GM18508 (cell line): Measurements from ENCODE around the gene PLXDC2.

Experiments
- ATAC-seq: cut with Tn5 transposase; IDR thresholded peaks from one replicate; pipeline ENCODE4 v1.9.1; 2021; ENCODE audit warnings: moderate number of reproducible peaks; ENCODE audit not compliant: insufficient read depth, unreplicated experiment

PLXDC2 gene

DNA sequence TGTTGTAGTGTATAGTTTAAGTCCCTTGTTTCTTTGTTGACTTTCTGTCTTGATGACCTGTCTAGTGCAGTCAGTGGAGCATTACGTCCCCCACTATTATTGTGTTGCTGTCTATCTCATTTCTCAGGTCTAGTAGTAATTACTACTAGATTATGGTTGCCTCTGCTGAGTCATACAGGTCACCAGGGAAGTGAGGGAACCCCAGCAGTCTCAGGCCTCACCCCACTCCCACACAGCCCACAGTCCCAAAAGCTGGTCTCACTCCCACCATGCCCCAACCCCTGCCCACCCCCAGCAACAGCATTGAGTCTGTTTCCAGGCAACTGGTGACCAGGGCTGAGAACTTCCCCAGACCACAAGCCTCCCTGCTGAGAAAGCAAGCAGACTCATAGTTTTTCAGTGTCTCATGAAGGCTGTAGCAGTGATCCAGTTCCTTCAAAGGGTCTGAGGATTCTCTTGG lies 88.0 kb downstream of the PLXDC2 start:
- ATAC-seq, result peak; percentile 78

DNA sequence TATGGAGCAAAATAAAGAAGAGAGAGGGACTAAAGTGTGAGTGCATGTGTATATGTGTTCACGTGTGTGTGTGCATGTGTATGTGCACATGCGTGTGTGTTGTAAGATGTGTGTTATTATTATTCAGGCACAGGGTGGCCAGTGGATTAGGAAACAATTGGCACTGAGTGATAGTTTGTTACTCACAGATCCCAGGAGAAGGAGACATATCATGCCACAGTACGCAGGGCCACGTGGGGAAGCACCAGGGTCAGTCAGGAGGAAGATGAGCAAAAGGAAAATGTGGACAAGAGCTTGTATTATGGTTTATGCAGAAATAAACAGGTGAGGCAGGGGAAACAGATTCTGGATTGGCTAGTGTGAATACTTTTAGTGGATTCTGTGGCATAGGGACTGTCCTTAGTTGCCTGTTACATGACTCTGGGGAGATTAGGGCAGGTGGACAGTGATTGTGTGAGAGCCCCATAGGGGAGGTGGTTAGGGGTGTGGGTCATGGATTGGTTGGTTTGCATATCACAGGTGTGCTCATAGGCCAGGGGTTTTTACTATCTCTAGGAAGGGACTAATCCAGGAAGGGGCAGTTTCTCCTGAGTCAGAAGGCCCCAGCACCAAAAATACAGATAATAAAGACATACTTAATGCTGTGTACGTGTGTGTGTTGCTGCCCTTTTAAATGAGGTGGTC lies 90.0 kb downstream of the PLXDC2 start:
- no peak for ATAC-seq

- no peak for ATAC-seq
Observed at GRCh38 chr10:19908991-19909696, 92.9 kb downstream of the PLXDC2 start.

GRCh38 chr10:19911886-19912285 lies 95.7 kb downstream of the PLXDC2 start:
- no peak for ATAC-seq

DNA sequence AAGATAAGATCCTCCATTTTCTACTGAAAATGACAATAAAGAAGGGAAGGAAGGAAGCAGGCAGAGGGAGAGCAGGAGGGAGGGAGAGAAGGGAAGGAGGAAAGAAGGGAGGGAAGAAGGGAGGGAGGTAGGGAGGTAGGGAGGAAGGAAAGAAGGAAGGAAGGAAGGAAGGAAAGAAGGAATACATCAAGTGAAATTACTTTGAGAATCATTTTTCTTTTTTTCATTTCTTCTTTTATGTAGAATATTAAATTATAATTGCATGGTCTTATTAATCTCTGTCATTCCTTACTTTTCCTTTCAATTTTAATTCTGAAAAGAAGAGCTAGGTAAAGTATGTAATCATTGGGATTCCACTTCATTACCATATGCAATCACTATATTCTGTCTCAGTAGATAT lies 97.8 kb downstream of the PLXDC2 start:
- no peak for ATAC-seq

- ATAC-seq, result no peak
Observed at GRCh38 chr10:19915125-19915524, 98.9 kb downstream of the PLXDC2 start.

DNA sequence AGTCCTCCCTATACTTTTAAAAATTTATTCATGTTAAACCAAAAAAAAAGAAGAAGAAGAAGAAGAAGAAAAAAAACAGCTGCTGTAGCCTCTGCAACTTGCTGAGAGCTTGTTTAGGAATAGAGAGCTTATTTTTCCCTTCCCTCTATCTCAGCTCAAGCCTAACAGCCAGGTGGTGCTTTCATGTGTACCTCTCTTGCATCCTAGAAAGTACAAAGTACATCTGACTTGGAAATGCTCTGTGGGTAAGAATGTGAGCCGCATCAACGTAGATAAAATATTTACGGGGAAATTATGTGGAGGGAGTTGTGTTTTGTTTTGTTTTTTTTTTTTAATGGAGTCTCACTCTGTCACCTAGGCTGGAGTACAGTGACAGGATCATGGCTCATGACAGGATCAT lies 99.6 kb downstream of the PLXDC2 start:
- ATAC-seq, result no peak

- ATAC-seq, result no peak
Observed at GRCh38 chr10:19917751-19918478, 101.7 kb downstream of the PLXDC2 start.

DNA sequence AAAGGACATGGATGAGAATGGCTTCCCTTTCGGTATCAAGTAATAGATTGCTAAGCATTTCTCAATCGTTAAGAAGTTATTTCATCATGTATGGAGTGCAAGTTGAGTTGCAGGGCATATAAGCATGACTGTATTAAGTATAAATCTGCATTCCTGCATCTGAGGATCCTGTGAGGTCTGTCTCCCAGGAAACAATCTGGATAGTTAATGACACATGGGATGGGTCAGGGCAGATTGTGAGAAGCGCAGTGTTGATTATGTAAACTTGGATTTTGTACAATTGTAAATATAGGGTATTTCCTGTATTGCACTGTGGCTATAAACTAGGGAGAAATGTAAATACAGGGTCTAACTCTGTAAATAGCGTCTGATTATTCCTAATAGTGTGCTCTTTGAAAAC lies 102.6 kb downstream of the PLXDC2 start:
- ATAC-seq, result no peak

DNA sequence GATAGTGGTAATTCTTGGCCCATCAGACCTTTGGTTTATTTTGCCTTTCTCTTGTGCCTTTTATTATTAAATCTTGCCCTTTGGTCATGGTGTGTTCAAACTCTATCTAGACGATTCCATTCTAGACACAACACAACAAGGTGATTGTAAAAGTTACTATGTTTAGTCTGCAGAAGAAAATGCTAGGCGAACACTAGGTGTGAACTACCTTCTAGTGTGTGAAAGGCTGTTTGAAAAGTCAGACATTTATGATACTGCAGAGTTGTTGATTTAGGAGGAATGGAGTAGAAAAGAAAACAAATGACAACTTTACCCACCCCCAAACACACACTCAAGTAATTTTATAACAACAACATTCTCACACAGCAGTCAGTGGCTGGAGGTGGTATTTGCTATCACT lies 103.4 kb downstream of the PLXDC2 start:
- ATAC-seq, result no peak

DNA sequence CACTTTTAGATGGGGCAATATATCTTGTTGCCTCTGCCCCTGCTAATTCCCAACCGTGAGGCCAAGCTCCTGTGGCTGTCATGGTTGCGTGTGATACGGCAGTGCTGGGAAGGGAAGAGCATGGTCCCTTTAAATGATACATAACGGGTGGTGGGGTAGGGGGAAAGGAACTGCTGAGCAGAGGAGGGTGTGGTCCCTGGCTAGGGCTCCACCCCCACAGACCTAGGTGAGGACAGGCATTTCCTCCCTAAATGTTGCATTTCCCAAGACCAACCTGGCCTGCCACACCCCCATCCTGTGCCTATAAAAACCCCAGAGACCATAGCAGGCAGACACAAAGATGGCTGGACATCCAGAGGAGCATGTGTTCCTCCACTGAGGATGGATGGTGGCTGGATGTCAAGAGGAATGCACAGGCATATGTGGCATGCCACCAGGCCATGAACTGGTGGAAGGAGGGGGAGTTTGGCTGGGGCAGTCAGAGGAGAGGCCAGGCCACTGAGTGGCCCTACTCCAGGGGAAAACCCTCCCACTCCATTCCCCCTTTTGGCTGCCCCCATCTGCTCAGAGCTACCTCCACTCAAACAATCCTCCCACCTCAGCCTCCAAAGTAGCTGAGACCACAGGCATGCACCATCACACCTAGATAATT lies 104.0 kb downstream of the PLXDC2 start:
- no peak for ATAC-seq

GRCh38 chr10:19921300-19922140 lies 105.3 kb downstream of the PLXDC2 start:
- no peak for ATAC-seq

DNA sequence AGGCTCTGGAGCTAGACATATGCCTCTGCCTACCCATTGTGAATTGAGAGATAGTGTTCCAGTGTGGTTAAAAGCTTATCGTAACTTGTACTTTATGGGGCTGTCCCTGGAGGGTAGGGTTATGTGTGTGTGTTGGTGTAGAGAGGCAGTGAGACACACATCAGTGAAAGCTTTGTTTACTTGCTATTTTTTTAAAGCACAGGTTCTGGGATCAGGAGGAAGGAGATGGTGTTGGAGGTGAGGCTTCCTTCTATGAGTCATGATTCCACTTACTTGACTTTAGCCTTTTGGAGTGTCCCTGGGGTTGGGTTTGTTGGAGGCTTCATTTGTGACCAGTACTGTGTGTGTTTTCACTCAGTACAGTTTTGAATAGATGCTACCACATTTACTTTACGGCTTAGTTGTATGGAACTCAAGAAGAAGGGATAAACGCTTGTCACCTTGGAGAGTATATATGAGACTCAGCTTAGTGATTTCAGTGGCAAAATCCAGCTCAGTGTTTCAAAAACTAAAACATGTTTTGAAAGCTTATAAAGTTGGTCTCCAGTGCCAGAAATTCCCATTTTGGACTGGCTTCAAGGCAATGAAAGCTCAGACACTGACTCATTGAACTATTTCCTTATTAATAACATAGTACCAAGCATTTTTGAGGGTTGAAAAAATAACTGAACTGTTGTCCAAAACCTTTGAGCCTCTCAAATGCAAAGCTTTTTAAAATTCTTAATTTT lies 106.2 kb downstream of the PLXDC2 start:
- no peak for ATAC-seq

- no peak for ATAC-seq
Observed at GRCh38 chr10:19925064-19925463, 108.8 kb downstream of the PLXDC2 start.

GRCh38 chr10:19928936-19929335 lies 112.7 kb downstream of the PLXDC2 start:
- no peak for ATAC-seq

GRCh38 chr10:19929506-19930140 lies 113.4 kb downstream of the PLXDC2 start:
- no peak for ATAC-seq

DNA sequence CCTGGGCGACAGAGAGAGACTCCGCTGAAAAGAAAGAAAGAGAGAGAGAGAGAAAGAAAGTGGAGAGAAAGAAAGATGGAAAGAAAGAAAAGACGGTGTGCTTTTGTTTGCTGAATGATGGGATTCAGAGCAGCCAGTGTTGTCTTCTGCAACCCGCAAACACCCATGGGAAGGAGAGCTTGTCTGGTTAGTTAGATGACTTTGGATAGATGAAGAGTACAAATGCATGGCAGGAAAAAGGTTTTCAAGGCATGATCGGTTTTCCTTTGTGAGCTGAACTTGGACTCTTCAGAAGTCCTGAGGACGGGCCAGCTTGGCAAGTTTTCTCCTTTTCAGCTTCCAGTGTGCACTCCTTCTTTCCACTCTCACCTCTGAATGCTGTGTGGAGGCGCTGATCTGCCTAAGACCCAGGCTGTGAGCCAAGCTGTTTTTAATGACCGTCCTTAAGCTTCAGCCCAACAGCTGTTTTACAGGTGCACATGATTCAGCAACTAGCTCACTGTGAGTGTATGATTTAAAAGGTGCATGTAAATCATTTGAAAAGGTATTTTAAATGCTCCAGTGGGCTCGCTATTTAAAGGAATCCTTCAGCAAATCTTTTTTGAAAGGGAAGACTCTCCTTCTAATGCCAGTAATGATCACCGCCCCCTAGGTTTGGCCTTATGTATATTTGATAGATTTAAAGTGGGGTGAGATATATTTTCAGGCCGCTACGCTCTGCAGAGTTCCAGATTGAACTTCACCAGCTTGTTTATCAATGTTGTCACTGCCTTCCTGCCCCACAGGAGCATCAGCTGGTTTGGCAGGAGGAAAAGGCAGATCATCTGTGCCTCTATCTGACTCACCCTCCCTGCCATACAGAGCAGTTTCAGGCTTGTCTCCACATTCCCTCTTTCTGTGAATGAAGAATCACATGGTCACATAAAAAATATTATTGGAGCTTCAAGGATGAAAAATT lies 115.0 kb downstream of the PLXDC2 start:
- ATAC-seq, result no peak
